ENCODE measurements around the gene COX8A. TPM values are rescaled to one million over a fixed set of nuclear protein-coding genes. Genes with fewer than 3 reads are reported as not detected.

The COX8A gene
- total RNA-seq, 1 donor from 2014 or later, result 86.0 TPM

GRCh38 chr11:64004590-64004984 lies 30.2 kb downstream of the COX8A start:
- peaks cover 60% of the 10 kb centered on the region for H4K20me1 ChIP-seq (ENCODE audit: low read depth)
- Mint-ChIP-seq H3K27me3 (ENCODE audit: insufficient read depth, low read depth) (peaks cover 11% of the 10 kb centered on the region), H3K4me1 (peaks cover 31% of the 10 kb centered on the region), H3K27ac (no peak overlapping the region), H3K4me3 (no peak overlapping the region), H3K36me3 (no peaks in the 10 kb centered on the region), H3K9me3 (no peaks in the 10 kb centered on the region)
- no peak overlapping the region for H3K4me3 ChIP-seq
- H2AFZ ChIP-seq (replicated peaks), result no peak overlapping the region
- no peaks in the 10 kb centered on the region for H3K36me3 ChIP-seq
- H3K4me2 ChIP-seq, result no peak overlapping the region
- no peak overlapping the region for H3K27ac ChIP-seq
- peaks cover 55% of the 10 kb centered on the region for H3F3A ChIP-seq (ENCODE audit: low read depth)
- H3K4me1 ChIP-seq, result peaks cover 22% of the 10 kb centered on the region
- no peaks in the 10 kb centered on the region for H3K9me3 ChIP-seq (ENCODE audit: low read depth)
- no peaks in the 10 kb centered on the region for H3K79me2 ChIP-seq (ENCODE audit: low read depth)
- H3K9ac ChIP-seq, result no peak overlapping the region
- TF ChIP-seq EZH2phosphoT487 (IDR thresholded peaks at IDR 0.05) (no peak), EZH2 (IDR thresholded peaks at IDR 0.05) (no peak), CTCF (IDR thresholded peaks at IDR 0.05) (no peak)
- no peak for DNase-seq (ENCODE audit: low spot score)
- peaks cover 77% of the 10 kb centered on the region for H3K27me3 ChIP-seq

GRCh38 chr11:64005691-64006090 lies 31.3 kb downstream of the COX8A start:
- H3K4me1 ChIP-seq, result peaks cover 15% of the 10 kb centered on the region
- H4K20me1 ChIP-seq (ENCODE audit: low read depth), result peaks cover 52% of the 10 kb centered on the region

GRCh38 chr11:64006398-64006797 lies 32.0 kb downstream of the COX8A start:
- TF ChIP-seq EZH2 (IDR thresholded peaks at IDR 0.05) (no peak), EZH2phosphoT487 (IDR thresholded peaks at IDR 0.05) (no peak), CTCF (IDR thresholded peaks at IDR 0.05) (no peak)
- no peak overlapping the region for H3K27ac ChIP-seq
- peak overlapping the region; percentile 28 for H3K27ac Mint-ChIP-seq
- H3K9me3 Mint-ChIP-seq, result peaks cover 3% of the 10 kb centered on the region
- H3K27me3 Mint-ChIP-seq (ENCODE audit: insufficient read depth, low read depth), result peaks cover 9% of the 10 kb centered on the region
- H3F3A ChIP-seq (ENCODE audit: low read depth), result peaks cover 39% of the 10 kb centered on the region
- H3K4me1 ChIP-seq, result peaks cover 15% of the 10 kb centered on the region
- no peak for DNase-seq (ENCODE audit: low spot score)
- no peaks in the 10 kb centered on the region for H3K79me2 ChIP-seq (ENCODE audit: low read depth)
- peaks cover 48% of the 10 kb centered on the region for H4K20me1 ChIP-seq (ENCODE audit: low read depth)
- H3K4me2 ChIP-seq, result no peak overlapping the region
- peaks cover 67% of the 10 kb centered on the region for H3K27me3 ChIP-seq
- no peak overlapping the region for H3K9ac ChIP-seq
- H3K9me3 ChIP-seq (ENCODE audit: low read depth), result no peaks in the 10 kb centered on the region
- H3K4me3 Mint-ChIP-seq, result peak overlapping the region; percentile 26
- no peaks in the 10 kb centered on the region for H3K36me3 Mint-ChIP-seq
- H3K36me3 ChIP-seq, result no peaks in the 10 kb centered on the region
- no peak overlapping the region for H2AFZ ChIP-seq (replicated peaks)
- no peak overlapping the region for H3K4me3 ChIP-seq
- peaks cover 31% of the 10 kb centered on the region for H3K4me1 Mint-ChIP-seq

More at GRCh38 chr11:64005691-64006090, 31.3 kb downstream of the COX8A start:
- Mint-ChIP-seq H3K4me1 (peaks cover 31% of the 10 kb centered on the region), H3K4me3 (no peak overlapping the region), H3K36me3 (no peaks in the 10 kb centered on the region), H3K27ac (peak overlapping the region; percentile 50), H3K9me3 (peaks cover under 1% of the 10 kb centered on the region), H3K27me3 (ENCODE audit: insufficient read depth, low read depth) (peaks cover 11% of the 10 kb centered on the region)
- no peak overlapping the region for H3K9ac ChIP-seq
- DNase-seq (ENCODE audit: low spot score), result no peak
- H3K4me2 ChIP-seq, result no peak overlapping the region
- no peak overlapping the region for H2AFZ ChIP-seq (replicated peaks)
- H3K36me3 ChIP-seq, result no peaks in the 10 kb centered on the region
- H3F3A ChIP-seq (ENCODE audit: low read depth), result peaks cover 46% of the 10 kb centered on the region
- no peak overlapping the region for H3K27ac ChIP-seq
- no peaks in the 10 kb centered on the region for H3K9me3 ChIP-seq (ENCODE audit: low read depth)
- H3K4me3 ChIP-seq, result no peak overlapping the region
- peaks cover 74% of the 10 kb centered on the region for H3K27me3 ChIP-seq
- no peaks in the 10 kb centered on the region for H3K79me2 ChIP-seq (ENCODE audit: low read depth)
- no peak for TF ChIP-seq EZH2 (IDR thresholded peaks at IDR 0.05)
- TF ChIP-seq EZH2phosphoT487 (IDR thresholded peaks at IDR 0.05), result no peak
- no peak for TF ChIP-seq CTCF (IDR thresholded peaks at IDR 0.05)

Data from neural progenitor cell (in vitro differentiated cells).